ENCODE results near the gene SRP9.
"Not testable (repeated sequence)": the region's sequence is repeated elsewhere in the genome, so short reads cannot be mapped to it uniquely, and the experiment has no call there.

Gene SRP9

GRCh38 chr1:225757927-225758656, 19.5 kb upstream of the SRP9 start:
- no peak for DNase-seq

DNA sequence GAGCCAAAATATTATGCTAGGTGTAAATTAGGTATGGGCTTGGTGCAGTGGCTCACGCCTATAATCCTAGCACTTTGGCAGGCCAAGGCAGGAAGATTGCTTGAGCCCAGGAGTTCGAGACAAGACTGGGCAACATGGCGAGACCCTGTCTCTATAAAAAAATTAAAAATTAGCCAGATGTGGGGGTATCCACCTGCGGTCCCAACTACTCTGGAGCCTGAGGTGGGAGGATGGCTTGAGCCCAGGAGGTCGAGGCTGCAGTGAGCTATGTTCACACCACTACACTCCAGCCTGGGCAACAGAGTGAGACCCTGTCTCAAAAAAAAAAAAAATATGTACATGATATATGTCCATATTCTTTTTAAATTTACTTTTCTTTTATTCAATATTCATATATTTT, 17.7 kb upstream of the SRP9 start:
- not testable (repeated sequence) for DNase-seq

- DNase-seq = no peak
Observed at GRCh38 chr1:225760531-225760930, 17.1 kb upstream of the SRP9 start.

DNA sequence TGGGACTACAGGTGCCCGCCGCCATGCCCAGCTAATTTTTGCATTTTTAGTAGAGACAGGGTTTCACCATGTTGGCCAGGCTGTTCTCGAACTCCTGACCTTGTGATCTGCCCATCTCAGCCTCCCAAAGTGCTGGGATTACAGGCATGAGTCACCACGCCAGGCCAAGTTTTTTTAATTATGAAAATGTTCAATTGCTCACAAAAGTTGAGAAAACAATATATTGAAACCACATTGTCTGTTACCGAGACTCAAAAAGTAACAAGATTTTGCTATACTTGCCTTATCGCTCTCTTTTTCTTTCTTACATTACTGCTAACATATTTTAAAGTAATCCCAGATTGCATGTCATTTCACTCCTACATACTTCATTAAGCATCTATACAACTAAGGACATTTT, 16.2 kb upstream of the SRP9 start:
- not testable (repeated sequence) for DNase-seq

- peak in 1 of 2 experiments; percentile 14 for DNase-seq
Observed at GRCh38 chr1:225762002-225762441, 15.6 kb upstream of the SRP9 start.

DNA sequence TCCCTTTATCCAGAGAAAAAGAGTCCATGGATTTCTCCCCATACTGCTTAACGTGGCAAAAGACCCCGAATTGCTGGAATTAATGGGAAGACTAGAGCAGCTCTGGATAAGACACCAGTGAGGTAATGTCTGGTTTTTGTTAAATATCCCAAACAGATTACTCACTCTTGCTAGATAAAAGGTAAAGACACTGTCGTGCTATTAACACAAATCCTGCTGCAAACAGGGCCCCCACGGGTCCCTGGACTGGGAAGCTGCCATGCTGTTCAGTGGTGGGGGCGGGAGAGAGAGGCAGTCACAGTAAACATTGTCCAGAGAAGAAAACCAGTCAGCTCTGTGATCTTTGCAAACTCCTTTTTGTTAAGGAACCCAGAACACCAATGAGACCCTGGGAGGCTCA, 15.2 kb upstream of the SRP9 start:
- DNase-seq = no peak

DNA sequence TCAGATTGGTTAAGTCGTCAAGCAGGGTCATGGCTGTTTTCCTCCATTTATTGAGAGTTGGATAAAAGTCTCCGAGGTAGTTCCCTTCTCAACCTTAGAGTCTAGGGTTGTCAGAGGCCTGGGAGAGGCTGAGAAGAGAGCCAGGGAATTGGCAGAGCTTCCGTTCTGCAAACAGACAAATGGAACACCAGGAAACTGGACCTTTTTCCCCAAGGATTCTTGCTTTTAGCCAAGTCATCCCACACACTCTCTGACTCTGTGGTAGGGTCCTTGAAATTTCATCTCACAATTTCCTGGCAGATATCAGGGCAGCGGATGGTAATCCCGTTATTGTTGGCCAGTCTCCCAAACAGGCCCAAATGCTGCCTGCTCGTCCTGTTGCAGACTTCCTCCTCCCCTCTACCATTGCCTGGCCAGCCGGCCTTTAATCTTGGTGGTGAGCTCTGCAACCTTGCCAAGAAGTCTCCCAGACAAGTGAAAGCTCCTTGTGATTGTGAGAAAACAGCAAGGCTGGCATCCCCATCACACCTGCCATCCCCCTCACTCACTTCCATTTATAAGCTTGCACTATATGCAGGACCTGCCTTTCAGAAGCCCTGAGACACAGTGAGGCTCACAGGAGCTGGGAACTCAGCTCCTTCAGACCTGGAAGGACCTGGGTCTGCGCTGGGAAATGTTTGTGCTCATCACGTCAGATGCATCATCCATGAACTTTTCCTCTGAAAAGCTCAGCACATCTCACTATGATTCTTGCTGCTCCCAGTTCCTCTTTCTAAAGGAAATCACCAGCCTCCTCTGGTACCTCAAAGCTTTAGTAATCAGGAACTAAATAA, 13.7 kb upstream of the SRP9 start:
- peak in 1 of 2 experiments; percentile 11 for DNase-seq

GRCh38 chr1:225765982-225766674, 11.5 kb upstream of the SRP9 start:
- no peak for DNase-seq

DNA sequence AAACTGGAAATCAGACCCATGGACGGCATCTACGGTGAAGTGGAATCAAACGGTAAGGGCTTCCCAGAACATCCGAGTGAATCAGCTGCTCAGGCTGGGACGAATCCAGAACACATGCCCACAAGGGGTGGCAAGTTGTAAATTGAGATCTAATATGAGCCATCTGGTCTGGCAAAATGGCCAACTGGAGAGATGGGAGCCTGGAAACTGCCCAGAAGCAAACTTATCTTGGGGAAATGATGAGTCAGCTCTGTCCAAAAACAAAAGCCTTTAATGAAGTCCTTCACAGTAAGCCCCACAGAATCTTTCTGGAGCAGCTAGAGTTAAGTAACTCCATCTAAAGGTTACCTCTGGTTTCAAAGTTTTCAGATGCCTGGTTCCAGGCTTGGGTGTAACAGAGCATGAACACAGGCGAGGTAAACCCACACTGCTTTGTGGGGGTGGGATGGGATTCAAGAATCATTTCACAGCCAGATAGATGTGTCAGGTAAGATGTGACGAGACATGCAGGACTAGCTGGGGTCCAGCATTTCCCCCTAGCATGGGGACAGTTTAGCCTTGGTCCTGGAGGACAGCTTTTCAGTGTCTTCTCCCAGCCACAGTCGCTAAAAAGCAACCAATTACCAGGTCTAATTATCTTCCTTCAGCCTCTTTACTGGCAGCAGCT, 10.5 kb upstream of the SRP9 start:
- DNase-seq = no peak

GRCh38 chr1:225767634-225768540, 9.7 kb upstream of the SRP9 start:
- no peak for DNase-seq

DNA sequence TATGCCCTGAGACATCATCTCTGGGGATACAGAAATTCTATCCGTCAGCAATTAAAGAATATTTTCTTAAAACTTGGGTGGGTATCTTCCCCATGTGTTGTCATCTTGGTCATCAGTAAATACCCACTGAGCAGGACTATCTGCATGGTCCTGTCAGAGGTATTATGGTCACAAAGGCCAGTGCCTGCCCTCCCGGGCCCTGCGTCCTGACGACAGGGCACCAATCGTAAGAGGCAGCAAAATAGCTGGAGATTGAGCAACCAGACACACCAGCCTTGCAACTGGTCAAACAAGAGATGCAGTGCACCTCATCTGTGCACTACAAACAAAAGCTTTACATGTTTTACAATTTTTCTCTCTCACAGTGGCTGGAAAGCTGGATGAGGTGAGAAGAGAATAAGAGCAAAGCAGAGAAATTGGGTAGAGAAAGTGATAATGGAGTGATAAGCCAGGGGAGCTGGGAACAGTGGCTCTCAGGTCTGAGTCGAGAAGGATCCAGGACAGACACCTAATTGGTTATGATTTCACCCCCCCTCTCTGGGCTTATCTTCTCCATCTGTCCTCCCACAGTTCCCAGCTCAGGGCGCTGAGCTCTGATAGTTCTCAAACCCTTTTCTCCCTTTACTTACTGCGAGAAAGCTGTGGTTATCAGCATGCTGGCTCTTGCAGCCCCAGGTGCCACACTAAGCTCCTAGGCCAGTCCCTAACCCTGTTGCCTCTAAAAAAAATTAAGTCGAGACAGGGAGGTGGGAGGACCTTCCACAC, 8.8 kb upstream of the SRP9 start:
- no peak for DNase-seq

DNA sequence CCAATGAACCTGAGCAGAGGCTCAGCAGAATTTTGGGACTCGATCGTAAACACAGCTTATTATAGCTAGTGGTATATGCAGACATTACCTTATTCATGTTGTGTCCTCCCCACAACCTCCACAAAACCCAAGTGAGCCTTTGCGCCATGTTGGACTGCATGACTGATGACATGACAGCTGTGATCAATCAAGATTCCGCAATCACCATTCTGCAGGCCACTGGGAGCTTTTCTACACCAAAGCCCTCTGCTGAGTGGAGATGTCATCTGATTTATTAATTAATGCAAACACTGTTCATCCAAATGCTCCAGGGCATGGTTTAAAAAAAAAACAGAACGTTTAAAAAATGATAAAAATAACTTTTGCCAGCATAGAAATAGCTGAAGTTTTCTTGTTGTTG, 7.9 kb upstream of the SRP9 start:
- DNase-seq = no peak

DNA sequence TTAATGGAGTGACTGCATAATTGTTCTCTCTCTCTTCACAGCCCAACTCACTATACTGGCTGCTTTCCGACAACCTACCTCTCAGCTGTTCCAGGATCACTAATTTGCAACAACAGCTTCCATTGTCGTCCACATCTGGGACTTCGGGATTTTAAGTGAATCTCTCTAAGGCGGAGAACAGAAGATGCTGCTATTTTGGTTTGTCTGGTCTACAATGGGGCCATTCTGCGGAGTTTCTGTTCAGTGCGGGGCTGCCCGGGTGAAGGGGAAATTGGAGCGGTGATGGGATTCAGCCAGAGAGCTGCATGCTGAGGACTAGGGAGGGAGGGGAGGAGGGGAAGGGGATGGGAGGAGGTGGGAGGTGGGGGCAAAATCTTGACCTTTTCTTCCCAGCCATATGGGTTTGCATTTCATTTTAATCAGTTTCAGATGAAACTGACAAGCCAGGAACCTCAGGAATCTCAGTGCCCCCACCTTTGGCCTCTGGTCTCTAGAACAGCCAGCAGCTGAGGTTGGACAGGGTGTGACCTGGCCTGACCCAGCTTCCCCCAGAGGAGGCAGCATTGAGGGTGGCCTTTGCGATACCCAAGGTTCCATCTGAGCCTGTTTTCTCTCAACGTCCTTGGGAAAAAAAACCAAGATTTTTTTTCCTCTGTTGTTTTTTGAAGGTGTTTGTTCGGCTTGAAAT, 6.9 kb upstream of the SRP9 start:
- DNase-seq = no peak

- DNase-seq = no peak
Observed at GRCh38 chr1:225771661-225772322, 5.8 kb upstream of the SRP9 start.

GRCh38 chr1:225772323-225772768, 5.3 kb upstream of the SRP9 start:
- DNase-seq = peak; percentile 72 to 82

GRCh38 chr1:225772848-225773247, 4.8 kb upstream of the SRP9 start:
- no peak for DNase-seq

- no peak for DNase-seq
Observed at GRCh38 chr1:225774281-225775147, 3.1 kb upstream of the SRP9 start.

DNA sequence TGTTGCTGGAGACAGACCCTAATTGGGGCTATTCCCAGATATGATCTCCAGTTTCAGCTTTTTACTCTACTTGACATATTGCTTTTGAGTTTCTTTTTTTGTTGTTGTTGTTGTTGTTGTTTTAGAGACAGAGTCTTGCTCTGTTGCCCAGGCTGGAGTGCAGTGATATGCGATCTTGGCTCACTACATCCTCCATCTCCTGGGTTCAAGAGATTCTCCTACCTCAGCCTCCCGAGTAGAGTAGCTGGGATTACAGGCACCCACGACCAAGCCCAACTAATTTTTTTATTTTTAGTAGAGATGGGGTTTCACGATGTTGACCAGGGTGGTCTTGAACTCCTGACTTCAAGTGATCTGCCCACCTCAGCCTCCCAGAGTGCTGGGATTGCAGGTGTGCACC, 1.3 kb upstream of the SRP9 start:
- DNase-seq = no peak

DNA sequence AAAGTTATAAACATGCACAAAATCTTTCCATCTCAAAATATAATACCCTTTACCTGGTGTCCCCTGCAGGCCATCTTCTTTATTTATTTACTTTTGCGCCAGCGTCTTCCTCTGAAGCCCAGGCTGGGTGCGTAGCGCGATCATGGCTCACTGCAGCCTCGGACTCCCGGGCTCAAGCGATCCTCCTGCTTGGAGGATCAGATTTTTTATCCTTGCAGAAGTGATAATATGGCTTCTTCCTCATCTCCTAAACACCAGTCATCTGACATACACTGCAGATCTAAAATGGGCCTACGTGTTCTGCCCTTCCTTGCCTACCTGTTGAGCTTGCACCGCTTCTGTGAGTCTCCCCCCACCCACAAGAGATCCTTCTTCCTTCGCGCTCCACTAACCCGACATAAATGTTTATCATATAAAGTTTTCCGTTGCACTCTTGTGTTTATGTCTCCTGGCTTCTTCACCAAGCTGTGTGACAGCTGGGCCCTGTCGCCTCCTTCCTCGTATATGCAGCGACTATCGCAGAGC, 506 bp upstream of the SRP9 start:
- peak in 1 of 2 experiments; percentile 61 for DNase-seq
